Measurements from ENCODE around the gene RUFY1.

The RUFY1 gene

GRCh38 chr5:179577286-179577960 is 27.1 kb downstream of the RUFY1 start:
- H4K20me1 ChIP-seq (ENCODE audit: insufficient read depth, low read length) = no peaks in the 10 kb centered on the region
- H3K27ac ChIP-seq (ENCODE audit: low read length) = no peak overlapping the region
- H2AFZ ChIP-seq (ENCODE audit: low read depth, low read length) = no peak overlapping the region
- no peaks in the 10 kb centered on the region for H3K79me2 ChIP-seq (ENCODE audit: insufficient read depth, low read length)
- no peaks in the 10 kb centered on the region for H3K9me3 ChIP-seq (ENCODE audit: insufficient read depth, low read length, severe bottlenecking)
- DNase-seq (no peak), ATAC-seq (ENCODE audit: insufficient read depth, low read depth) (no peak)
- no peaks in the 10 kb centered on the region for H3K4me1 ChIP-seq (ENCODE audit: insufficient read depth, low read length)
- no peak overlapping the region for H3K9ac ChIP-seq (ENCODE audit: low read depth, low read length)
- H3K4me2 ChIP-seq (ENCODE audit: insufficient read depth, low read length) = no peak overlapping the region
- no peaks in the 10 kb centered on the region for H3K27me3 ChIP-seq (ENCODE audit: insufficient read depth, low read length, poor library complexity)
- H3K4me3 ChIP-seq (ENCODE audit: low read depth in 1 of 2, low read length in 2 of 2) = no peak overlapping the region
- H3K36me3 ChIP-seq (ENCODE audit: insufficient read depth, low read length) = peaks cover 65% of the 10 kb centered on the region
- no peak for TF ChIP-seq EZH2 (IDR thresholded peaks at IDR 0.05; ENCODE audit: borderline replicate concordance, low read depth, low read length, severe bottlenecking)
- TF ChIP-seq, protein P1, sequence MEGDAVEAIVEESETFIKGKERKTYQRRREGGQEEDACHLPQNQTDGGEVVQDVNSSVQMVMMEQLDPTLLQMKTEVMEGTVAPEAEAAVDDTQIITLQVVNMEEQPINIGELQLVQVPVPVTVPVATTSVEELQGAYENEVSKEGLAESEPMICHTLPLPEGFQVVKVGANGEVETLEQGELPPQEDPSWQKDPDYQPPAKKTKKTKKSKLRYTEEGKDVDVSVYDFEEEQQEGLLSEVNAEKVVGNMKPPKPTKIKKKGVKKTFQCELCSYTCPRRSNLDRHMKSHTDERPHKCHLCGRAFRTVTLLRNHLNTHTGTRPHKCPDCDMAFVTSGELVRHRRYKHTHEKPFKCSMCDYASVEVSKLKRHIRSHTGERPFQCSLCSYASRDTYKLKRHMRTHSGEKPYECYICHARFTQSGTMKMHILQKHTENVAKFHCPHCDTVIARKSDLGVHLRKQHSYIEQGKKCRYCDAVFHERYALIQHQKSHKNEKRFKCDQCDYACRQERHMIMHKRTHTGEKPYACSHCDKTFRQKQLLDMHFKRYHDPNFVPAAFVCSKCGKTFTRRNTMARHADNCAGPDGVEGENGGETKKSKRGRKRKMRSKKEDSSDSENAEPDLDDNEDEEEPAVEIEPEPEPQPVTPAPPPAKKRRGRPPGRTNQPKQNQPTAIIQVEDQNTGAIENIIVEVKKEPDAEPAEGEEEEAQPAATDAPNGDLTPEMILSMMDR (IDR thresholded peaks at IDR 0.05; ENCODE audit: borderline replicate concordance, extremely low read depth, low read length, poor library complexity, severe bottlenecking) = no peak

DNA sequence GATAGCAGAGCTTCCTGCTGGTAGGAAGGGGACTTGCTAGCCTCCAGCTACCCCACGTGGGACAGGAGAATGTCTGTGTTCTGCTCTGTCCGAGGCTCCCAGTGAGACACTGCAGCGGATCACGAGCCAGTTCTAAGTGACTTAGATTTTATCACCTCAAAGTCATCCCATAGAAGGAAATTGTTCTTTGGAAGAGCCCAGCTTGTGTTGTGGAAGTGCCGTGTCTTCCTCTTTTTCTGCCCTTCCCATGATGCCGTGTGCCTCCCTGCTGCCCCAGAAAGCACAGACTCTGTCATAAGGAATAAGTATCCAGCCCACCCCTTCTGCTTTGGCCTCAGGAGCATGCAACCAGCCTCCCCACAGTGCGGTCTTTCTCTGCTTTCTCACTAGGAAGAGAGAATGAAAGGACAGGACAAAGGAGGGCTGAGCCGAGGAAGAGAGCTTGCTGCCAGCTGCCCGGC is 35.6 kb downstream of the RUFY1 start:
- DNase-seq = no peak
- Histone ChIP-seq H3K9ac (ENCODE audit: low read depth, low read length) (no peak overlapping the region), H3K36me3 (ENCODE audit: insufficient read depth, low read length) (peaks cover 64% of the 10 kb centered on the region)

GRCh38 chr5:179588166-179588565 is 37.8 kb downstream of the RUFY1 start:
- peaks cover 62% of the 10 kb centered on the region for H3K36me3 ChIP-seq (ENCODE audit: insufficient read depth, low read length)
- no peak overlapping the region for H3K4me3 ChIP-seq (ENCODE audit: low read depth in 1 of 2, low read length in 2 of 2)
- H2AFZ ChIP-seq (ENCODE audit: low read depth, low read length) = no peak overlapping the region
- H3K4me1 ChIP-seq (ENCODE audit: insufficient read depth, low read length) = no peaks in the 10 kb centered on the region
- no peaks in the 10 kb centered on the region for H3K27me3 ChIP-seq (ENCODE audit: insufficient read depth, low read length, poor library complexity)
- no peaks in the 10 kb centered on the region for H3K79me2 ChIP-seq (ENCODE audit: insufficient read depth, low read length)
- no peak for DNase-seq
- ATAC-seq (ENCODE audit: insufficient read depth, low read depth) = no peak
- H3K9me3 ChIP-seq (ENCODE audit: insufficient read depth, low read length, severe bottlenecking) = no peaks in the 10 kb centered on the region
- no peak overlapping the region for H3K4me2 ChIP-seq (ENCODE audit: insufficient read depth, low read length)
- no peak overlapping the region for H3K9ac ChIP-seq (ENCODE audit: low read depth, low read length)
- no peak for TF ChIP-seq EZH2 (IDR thresholded peaks at IDR 0.05; ENCODE audit: borderline replicate concordance, low read depth, low read length, severe bottlenecking)
- TF ChIP-seq, protein P1 (IDR thresholded peaks at IDR 0.05; ENCODE audit: borderline replicate concordance, extremely low read depth, low read length, poor library complexity, severe bottlenecking) = no peak
- no peaks in the 10 kb centered on the region for H4K20me1 ChIP-seq (ENCODE audit: insufficient read depth, low read length)
- no peak overlapping the region for H3K27ac ChIP-seq (ENCODE audit: low read length)

More for the DNA sequence above, 35.6 kb downstream of the RUFY1 start:
- H3K27me3 ChIP-seq (ENCODE audit: insufficient read depth, low read length, poor library complexity) = no peaks in the 10 kb centered on the region
- H4K20me1 ChIP-seq (ENCODE audit: insufficient read depth, low read length) = no peaks in the 10 kb centered on the region
- no peaks in the 10 kb centered on the region for H3K4me1 ChIP-seq (ENCODE audit: insufficient read depth, low read length)
- no peaks in the 10 kb centered on the region for H3K79me2 ChIP-seq (ENCODE audit: insufficient read depth, low read length)
- TF ChIP-seq, protein P1 (IDR thresholded peaks at IDR 0.05; ENCODE audit: borderline replicate concordance, extremely low read depth, low read length, poor library complexity, severe bottlenecking) = no peak
- TF ChIP-seq EZH2 (IDR thresholded peaks at IDR 0.05; ENCODE audit: borderline replicate concordance, low read depth, low read length, severe bottlenecking) = no peak
- H2AFZ ChIP-seq (ENCODE audit: low read depth, low read length) = no peak overlapping the region
- no peak overlapping the region for H3K4me2 ChIP-seq (ENCODE audit: insufficient read depth, low read length)
- H3K9me3 ChIP-seq (ENCODE audit: insufficient read depth, low read length, severe bottlenecking) = no peaks in the 10 kb centered on the region
- ATAC-seq (ENCODE audit: insufficient read depth, low read depth) = no peak
- H3K4me3 ChIP-seq (ENCODE audit: low read depth in 1 of 2, low read length in 2 of 2) = no peak overlapping the region
- no peak overlapping the region for H3K27ac ChIP-seq (ENCODE audit: low read length)

Data from DND-41 (cell line).